Measurements from ENCODE around the gene SH3BP2.

The SH3BP2 gene

GRCh38 chr4:2822461-2823300, 29.8 kb downstream of the SH3BP2 start:
- DNase-seq: no peak

GRCh38 chr4:2823301-2823670, 30.4 kb downstream of the SH3BP2 start:
- DNase-seq: no peak

- DNase-seq: no peak
These were observed 30.9 kb downstream of the SH3BP2 start for GRCh38 chr4:2823671-2824328.

GRCh38 chr4:2824329-2824835, 31.5 kb downstream of the SH3BP2 start:
- no peak for DNase-seq

GRCh38 chr4:2824836-2825381, 32.0 kb downstream of the SH3BP2 start:
- no peak for DNase-seq

GRCh38 chr4:2825740-2826139, 32.9 kb downstream of the SH3BP2 start:
- no peak for DNase-seq

- no peak for DNase-seq
These were observed 34.4 kb downstream of the SH3BP2 start for GRCh38 chr4:2827071-2827873.

- DNase-seq: no peak
These were observed 35.2 kb downstream of the SH3BP2 start for GRCh38 chr4:2827874-2828751.

- no peak for DNase-seq
These were observed 35.9 kb downstream of the SH3BP2 start for GRCh38 chr4:2828758-2829181.

- DNase-seq: no peak
These were observed 36.5 kb downstream of the SH3BP2 start for GRCh38 chr4:2829321-2829932.

GRCh38 chr4:2829933-2830451, 37.1 kb downstream of the SH3BP2 start:
- DNase-seq: no peak

- no peak for DNase-seq
These were observed 38.0 kb downstream of the SH3BP2 start for GRCh38 chr4:2830632-2831610.

- DNase-seq: no peak
These were observed 38.9 kb downstream of the SH3BP2 start for GRCh38 chr4:2831611-2832308.

GRCh38 chr4:2832309-2832980, 39.6 kb downstream of the SH3BP2 start:
- no peak for DNase-seq

GRCh38 chr4:2832981-2833670, 40.2 kb downstream of the SH3BP2 start:
- DNase-seq: no peak

- no peak for DNase-seq
These were observed 40.8 kb downstream of the SH3BP2 start for GRCh38 chr4:2833671-2834000.

GRCh38 chr4:2834001-2834921, 41.4 kb downstream of the SH3BP2 start:
- no peak for DNase-seq
